Measurements from ENCODE around the gene PLIN5.

GRCh38 chr19:4501691-4502090 lies 33.3 kb downstream of the PLIN5 start:
- no peak for TF ChIP-seq SP1 (IDR thresholded peaks at IDR 0.05)
- no peak for TF ChIP-seq PKNOX1 (IDR thresholded peaks at IDR 0.05)
- no peak for TF ChIP-seq ARNT (IDR thresholded peaks at IDR 0.05)
- TF ChIP-seq L3MBTL2 (conservative IDR thresholded peaks at IDR 0.05): no peak
- no peak for TF ChIP-seq FOXM1 (IDR thresholded peaks at IDR 0.05; ENCODE audit: borderline replicate concordance)
- TF ChIP-seq TARDBP (IDR thresholded peaks at IDR 0.05): no peak
- no peak for TF ChIP-seq ZNF384 (IDR thresholded peaks at IDR 0.05)
- TF ChIP-seq HDGF (IDR thresholded peaks at IDR 0.05; ENCODE audit: borderline replicate concordance): no peak

All from HEK293T (cell line).